ENCODE measurements around the gene NDUFAF3. TPM values are rescaled to one million over a fixed set of nuclear protein-coding genes. Genes with fewer than 3 reads are reported as not detected.

Gene NDUFAF3
- total and polyA plus RNA-seq, 2 experiments from 2014 or later: 49.9 to 118 TPM

DNA sequence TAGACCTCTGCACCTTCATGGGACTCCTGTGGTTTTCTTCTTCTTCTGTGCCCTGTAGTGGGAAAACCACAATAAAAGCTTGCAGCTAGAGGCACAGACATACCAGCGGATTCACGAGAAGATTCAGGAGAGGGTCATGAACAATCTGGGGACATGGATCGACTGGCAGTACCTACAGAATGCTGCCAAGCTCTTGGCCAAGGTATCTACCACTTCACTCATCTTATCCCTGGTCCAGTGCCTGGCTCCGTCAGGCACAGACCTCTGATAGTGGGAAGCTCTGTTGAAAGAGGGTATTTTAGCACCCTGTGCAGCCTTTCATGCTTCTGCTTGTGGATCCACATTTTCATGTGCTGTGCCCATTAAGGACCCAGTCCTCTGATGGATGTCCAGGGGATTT, 41.6 kb upstream of the NDUFAF3 start (continued):
- TF ChIP-seq ZNF462 (CRISPR knock-in tag; IDR thresholded peaks at IDR 0.05) (no peak), EZH2phosphoT487 (IDR thresholded peaks at IDR 0.05; ENCODE audit: unreplicated experiment) (no peak), ZNF114 (CRISPR knock-in tag; IDR thresholded peaks at IDR 0.05) (no peak), STAT1 (IDR thresholded peaks at IDR 0.05; ENCODE audit: unreplicated experiment) (no peak), NANOG (IDR thresholded peaks at IDR 0.05; ENCODE audit: borderline replicate concordance) (no peak), EZH2 (IDR thresholded peaks at IDR 0.05; ENCODE audit: low read depth, unreplicated experiment) (no peak), CREB1 (CRISPR knock-in tag; IDR thresholded peaks at IDR 0.05; ENCODE audit: low read depth) (no peak), JUNB (IDR thresholded peaks at IDR 0.05; ENCODE audit: unreplicated experiment) (no peak), ZNF331 (CRISPR knock-in tag; IDR thresholded peaks at IDR 0.05; ENCODE audit: low read depth) (no peak)
- TF ChIP-seq, protein P1, sequence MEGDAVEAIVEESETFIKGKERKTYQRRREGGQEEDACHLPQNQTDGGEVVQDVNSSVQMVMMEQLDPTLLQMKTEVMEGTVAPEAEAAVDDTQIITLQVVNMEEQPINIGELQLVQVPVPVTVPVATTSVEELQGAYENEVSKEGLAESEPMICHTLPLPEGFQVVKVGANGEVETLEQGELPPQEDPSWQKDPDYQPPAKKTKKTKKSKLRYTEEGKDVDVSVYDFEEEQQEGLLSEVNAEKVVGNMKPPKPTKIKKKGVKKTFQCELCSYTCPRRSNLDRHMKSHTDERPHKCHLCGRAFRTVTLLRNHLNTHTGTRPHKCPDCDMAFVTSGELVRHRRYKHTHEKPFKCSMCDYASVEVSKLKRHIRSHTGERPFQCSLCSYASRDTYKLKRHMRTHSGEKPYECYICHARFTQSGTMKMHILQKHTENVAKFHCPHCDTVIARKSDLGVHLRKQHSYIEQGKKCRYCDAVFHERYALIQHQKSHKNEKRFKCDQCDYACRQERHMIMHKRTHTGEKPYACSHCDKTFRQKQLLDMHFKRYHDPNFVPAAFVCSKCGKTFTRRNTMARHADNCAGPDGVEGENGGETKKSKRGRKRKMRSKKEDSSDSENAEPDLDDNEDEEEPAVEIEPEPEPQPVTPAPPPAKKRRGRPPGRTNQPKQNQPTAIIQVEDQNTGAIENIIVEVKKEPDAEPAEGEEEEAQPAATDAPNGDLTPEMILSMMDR (conservative IDR thresholded peaks at IDR 0.05; ENCODE audit: low read depth in 2 of 2): no peak
